H1 (cell line): ENCODE data around the gene HMCES. TPM values are rescaled to one million over a fixed set of nuclear protein-coding genes. Genes with fewer than 3 reads are reported as not detected.

Experiments used
- BACH1 ChIP-seq: IDR thresholded peaks from 2 replicates; pipeline ENCODE4 v1.6.1; 2012; ENCODE audit warnings: low read length, improper control_type of control experiment
- CBX8 ChIP-seq: fragments of 300-800, 300-1000 bp; sonication (generic); IDR thresholded peaks from 2 replicates; pipeline ENCODE4 v1.7.1; 2016; ENCODE audit warnings: low read depth, low read length, borderline replicate concordance
- CHD2 ChIP-seq: IDR thresholded peaks from 2 replicates; pipeline ENCODE4 v1.6.1; 2012; ENCODE audit warnings: low read length, improper control_type of control experiment
- CHD7 ChIP-seq: fragments of 300-600 bp; sonication (generic); IDR thresholded peaks from 2 replicates; pipeline ENCODE4 v1.7.1; 2012; ENCODE audit warnings: low read length, moderate library complexity, mild to moderate bottlenecking, inconsistent platforms; ENCODE audit not compliant: insufficient replicate concordance
- NANOG ChIP-seq: IDR thresholded peaks from 2 replicates; pipeline ENCODE4 v1.6.1; 2011; ENCODE audit warnings: low read length, low read depth, mild to moderate bottlenecking, inconsistent platforms; ENCODE audit not compliant: insufficient read depth, poor library complexity, severe bottlenecking
- RBBP5 ChIP-seq: IDR thresholded peaks from 2 replicates; pipeline ENCODE4 v1.7.1; 2012; ENCODE audit warnings: low read depth, mild to moderate bottlenecking, inconsistent platforms, low read length, moderate library complexity, borderline replicate concordance
- TAF7 ChIP-seq: optimal IDR thresholded peaks from 2 replicates; pipeline ENCODE3; 2011; ENCODE audit warnings: low read depth, mild to moderate bottlenecking, inconsistent platforms, low read length, moderate library complexity, borderline replicate concordance
- TEAD4 ChIP-seq: IDR thresholded peaks from 2 replicates; pipeline ENCODE4 v1.6.1; 2012; ENCODE audit warnings: low read depth, low read length, inconsistent platforms, mixed read lengths
- polyA plus RNA-seq, 7 experiments: library from polyadenylated mRNA; depleted of rRNA in 3 of 7; stranded (reverse) in 5 of 7; unstranded in 2 of 7; fragments of >200 nt in 5 of 7; fragments of 200-250 nt in 2 of 7; gene quantifications; 1 replicate in 5 of 7; 2 replicates in 1 of 7; 4 replicates in 1 of 7; pipeline versions ENCODE4 v1.2.1 to v1.2.3, GENCODE V29; 2011 to 2013; ENCODE audit warnings: missing spikeins in 2 of 7, mixed read lengths in 2 of 7
- total RNA-seq: library from RNA; stranded (reverse); fragmentation: NEBNext Ultra II Directional; extraction: Animal tissue kit (Norgen Biotek cat#: 25700); gene quantifications from 2 replicates; pipeline ENCODE4 v1.2.1, GENCODE V29; 2021

Gene HMCES
- total and polyA plus RNA-seq, 2 of the 8 experiments (the other 6 are each of a cell fraction or from before 2014, with no cell fraction given), result 27.6 to 49.5 TPM

GRCh38 chr3:129295286-129295685 is 16.6 kb downstream of the HMCES start (continued):
- no peak for TF ChIP-seq CHD7
- no peak for TF ChIP-seq RBBP5
- no peak for TF ChIP-seq BACH1
- TF ChIP-seq CBX8, result no peak
- TF ChIP-seq TAF7, result no peak
- TF ChIP-seq TEAD4, result no peak
- no peak for TF ChIP-seq CHD2
- TF ChIP-seq NANOG, result no peak
